ENCODE results near the gene SLC39A13. TPM values are rescaled to one million over a fixed set of nuclear protein-coding genes. Genes with fewer than 3 reads are reported as not detected.
A peak's percentile ranks its signal among the peaks of the same experiment; 100 is the strongest.

Gene SLC39A13
- polyA plus RNA-seq (ENCODE audit: insufficient read length), result 39.5 TPM
- long read RNA-seq, donor 1, partial matches to known transcripts, result 0 of 38 reads
- long read RNA-seq, donor 1, other reads (novel, unspliced or antisense), result 33 of 38 reads
- long read RNA-seq, donor 2, partial matches to known transcripts, result 6 of 23 reads
- long read RNA-seq, donor 2, other reads (novel, unspliced or antisense), result 16 of 23 reads
- long read RNA-seq, donor 3, partial matches to known transcripts, result 0 of 13 reads
- long read RNA-seq, donor 3, other reads (novel, unspliced or antisense), result 11 of 13 reads
- long read RNA-seq, donor 4, partial matches to known transcripts, result 5 of 5 reads
- long read RNA-seq, donor 4, other reads (novel, unspliced or antisense), result 0 of 5 reads
- long read RNA-seq, donor 5, partial matches to known transcripts, result 329 of 361 reads
- long read RNA-seq, donor 5, other reads (novel, unspliced or antisense), result 29 of 361 reads
- long read RNA-seq, donor 6, partial matches to known transcripts, result 37 of 59 reads
- long read RNA-seq, donor 6, other reads (novel, unspliced or antisense), result 22 of 59 reads
- long read RNA-seq, donor 7, partial matches to known transcripts, result 39 of 71 reads
- long read RNA-seq, donor 7, other reads (novel, unspliced or antisense), result 27 of 71 reads
- long read RNA-seq, donor 8, partial matches to known transcripts, result 45 of 78 reads
- long read RNA-seq, donor 8, other reads (novel, unspliced or antisense), result 33 of 78 reads

DNA sequence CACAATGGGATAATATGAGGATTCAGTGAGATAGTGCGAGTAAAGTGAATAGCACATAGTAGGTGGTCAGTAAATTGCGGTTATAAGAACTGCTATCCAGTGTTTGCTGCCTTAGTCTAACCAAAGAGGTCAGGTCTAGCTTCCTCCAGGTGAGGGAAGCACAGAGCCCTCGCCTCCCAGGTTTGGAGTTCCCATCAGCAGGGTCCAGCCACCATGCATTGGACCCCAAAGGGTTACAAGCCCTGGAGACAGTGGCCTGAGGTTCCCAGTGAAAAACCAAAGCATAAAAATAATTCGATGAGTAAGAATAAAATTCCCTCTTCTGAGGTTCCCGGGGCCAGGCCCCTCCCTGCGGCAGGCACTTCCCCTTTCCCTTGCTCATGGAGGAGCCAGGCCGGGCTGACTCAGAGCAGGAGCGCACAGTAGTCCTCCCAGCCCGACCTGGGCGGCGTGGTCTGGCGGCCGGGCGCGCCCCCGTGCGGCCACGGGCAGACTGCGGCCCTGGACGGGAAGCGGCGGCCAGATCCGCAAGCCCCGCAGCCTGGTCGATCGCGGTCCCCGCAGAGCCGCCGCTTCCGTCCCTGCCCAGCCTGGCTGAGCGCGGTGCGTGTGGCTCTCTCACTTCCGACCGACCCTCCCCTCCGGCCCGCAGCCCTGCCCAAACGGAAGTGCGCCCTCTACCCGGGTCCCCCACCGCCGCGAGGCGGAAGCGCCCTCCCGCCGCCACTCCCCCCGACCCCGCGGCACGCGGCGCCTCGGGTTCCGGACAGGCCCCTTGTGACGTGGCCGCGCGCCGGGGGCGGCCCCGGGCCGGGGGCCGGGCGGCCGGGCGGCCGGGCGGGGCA is at the start of gene SLC39A13:
SLC39A13 (plus strand) TSS at position 845 of the 845 bp plus-strand sequence. CDS start 1,505 bp downstream, outside the sequence.
- DNase-seq, result peak; percentile 90

DNA sequence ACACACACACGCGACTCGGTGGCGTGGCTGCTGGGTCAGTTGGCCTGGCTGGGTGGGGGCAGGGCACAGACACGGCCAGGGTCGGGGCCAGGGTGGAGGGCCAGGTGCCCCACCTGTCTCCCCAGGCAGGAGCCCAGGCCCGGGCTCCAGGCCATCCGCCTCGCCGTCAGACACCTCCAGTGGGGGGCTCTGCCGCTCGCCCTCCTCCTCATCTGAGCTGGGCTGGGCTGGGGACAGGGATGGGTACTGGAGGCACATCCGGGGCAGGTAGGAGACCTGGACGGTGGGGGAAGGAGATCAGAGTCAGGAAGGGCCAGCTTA is 49.7 kb upstream of the SLC39A13 start:
- no peak for DNase-seq

DNA sequence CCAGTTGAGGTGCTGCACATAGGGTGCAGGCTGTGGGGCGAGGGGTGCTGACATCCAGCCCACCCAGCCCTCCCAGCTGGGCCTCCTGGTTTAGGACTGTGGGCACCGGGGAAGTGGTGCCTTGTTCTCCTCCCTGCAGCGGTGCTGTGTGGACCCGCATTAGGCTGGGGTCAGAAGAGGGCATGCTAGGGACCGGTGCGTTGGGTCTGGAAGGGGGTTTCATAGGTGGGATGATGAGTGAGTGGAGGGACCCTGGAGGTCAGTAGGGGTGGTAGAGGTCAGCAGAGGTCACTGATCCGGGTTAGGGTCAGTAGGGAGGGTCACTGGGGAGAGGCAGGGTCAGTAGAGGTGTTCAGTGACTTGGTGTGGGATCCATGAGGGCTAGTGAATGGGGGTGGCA is 49.2 kb upstream of the SLC39A13 start:
- DNase-seq, result no peak

DNA sequence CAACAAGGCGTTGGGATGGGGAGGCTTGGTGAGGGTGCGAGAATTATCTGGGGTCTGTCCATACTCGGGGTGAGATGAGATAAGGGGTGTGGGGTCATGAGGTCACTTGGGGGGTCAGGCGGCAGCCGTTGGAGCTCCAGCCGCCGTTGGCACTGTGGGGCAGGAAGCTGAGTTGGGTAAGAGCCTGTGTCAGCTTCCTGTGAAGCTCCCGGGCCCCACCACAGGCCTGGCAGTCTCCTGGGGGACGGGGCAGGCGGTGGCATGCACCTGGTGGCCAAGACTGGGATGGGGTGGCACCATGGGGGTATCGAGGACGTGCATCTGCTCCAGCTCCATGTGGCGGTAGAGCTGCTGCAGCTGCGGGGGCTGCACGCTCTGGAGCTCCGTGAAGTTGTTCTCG is 48.8 kb upstream of the SLC39A13 start:
- no peak for DNase-seq

DNA sequence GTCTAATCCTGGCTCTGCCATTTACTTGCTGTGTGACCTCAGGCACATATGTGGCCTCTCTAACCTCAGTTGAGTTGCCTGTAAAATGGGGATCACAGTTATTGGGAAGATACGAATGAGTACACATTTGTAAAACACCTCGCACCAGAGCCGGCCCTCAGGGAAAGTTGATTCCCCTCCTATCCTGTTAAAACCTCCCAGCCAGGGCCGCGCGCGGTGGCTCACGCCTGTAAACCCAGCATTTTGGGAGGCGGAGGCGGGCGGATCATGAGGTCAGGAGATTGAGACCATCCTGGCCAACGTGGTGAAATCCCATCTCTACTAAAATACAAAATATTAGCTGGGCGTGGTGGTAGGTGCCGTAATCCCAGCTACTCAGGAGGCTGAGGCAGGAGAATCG is 48.0 kb upstream of the SLC39A13 start:
- no peak for DNase-seq

DNA sequence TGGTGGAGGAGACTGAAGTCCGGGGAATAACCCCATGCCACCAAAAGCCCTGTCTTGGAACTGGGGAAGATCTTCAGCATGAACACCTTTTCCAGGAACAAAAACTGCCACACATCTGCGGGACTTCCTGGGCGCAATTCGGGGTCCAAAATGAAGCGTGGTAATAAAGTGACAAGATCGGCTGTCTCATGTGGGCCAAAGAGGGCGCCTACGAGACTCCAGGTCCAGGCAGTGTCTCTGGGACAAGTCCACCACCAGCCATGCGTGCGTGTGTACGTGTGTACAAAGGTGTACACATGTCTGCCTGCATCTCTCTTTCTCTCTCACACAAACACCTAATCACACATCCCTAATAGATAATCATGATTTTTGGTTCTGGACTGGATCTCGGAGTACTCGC is 47.0 kb upstream of the SLC39A13 start:
- DNase-seq, result no peak

DNA sequence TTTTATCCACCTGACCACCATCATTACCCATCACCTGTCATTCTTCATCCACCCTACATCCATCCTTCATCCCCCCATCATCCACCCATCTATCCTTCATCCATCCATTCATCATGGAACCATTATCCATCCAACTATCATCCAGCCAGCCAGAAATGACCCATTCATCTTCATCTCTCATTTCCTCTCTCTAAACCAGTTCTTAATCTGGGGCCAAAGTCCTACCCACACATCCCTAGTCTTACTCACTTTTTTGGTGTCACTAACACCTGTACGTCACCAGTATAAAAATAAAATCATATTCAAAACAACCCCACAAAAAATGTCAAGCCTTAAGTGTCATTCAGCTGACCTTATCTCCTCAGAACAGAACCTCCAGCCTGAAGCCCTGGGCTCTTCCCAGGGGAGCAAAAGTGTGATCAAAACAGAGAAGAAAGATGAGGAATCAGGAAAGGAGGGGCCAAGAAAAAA is 42.3 kb upstream of the SLC39A13 start:
- DNase-seq, result no peak

DNA sequence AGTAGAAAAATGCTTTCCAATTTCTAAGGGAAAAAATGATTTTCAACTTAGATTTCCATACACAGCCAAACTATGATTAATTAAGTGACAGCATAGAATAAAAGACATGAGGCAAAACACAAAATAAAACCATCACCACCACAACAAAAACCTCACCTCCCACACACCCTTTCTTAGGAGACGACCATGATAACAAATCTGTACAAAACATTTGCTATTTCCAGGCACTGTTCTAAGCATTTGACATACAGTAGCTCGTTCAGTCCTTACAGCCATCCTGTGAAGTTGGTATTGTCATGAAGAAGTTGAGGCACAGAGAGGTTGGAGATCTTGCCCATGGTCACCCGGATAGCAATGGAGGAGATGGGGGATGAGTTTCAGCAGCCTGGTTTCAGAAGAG is 38.7 kb upstream of the SLC39A13 start:
- no peak for DNase-seq

DNA sequence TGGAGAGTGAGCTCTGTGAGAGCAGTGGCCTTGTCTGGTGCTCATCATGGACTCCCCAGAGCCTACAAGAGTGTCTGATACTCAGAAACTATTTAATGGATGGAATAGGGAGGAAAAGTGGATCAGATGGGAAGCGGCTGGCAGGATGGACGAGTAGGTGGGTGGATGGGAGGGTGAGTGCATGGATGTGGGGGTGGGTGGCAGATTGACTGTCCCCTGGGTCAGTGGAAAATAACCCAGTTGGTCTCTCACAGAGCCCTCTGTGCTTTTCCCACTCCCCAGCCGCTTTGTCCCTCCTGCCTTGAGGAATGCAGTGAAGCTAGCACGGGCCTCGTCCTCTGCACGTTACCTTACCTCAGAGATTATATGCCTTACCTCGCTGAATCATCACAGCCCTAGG is 36.0 kb upstream of the SLC39A13 start:
- DNase-seq, result no peak

DNA sequence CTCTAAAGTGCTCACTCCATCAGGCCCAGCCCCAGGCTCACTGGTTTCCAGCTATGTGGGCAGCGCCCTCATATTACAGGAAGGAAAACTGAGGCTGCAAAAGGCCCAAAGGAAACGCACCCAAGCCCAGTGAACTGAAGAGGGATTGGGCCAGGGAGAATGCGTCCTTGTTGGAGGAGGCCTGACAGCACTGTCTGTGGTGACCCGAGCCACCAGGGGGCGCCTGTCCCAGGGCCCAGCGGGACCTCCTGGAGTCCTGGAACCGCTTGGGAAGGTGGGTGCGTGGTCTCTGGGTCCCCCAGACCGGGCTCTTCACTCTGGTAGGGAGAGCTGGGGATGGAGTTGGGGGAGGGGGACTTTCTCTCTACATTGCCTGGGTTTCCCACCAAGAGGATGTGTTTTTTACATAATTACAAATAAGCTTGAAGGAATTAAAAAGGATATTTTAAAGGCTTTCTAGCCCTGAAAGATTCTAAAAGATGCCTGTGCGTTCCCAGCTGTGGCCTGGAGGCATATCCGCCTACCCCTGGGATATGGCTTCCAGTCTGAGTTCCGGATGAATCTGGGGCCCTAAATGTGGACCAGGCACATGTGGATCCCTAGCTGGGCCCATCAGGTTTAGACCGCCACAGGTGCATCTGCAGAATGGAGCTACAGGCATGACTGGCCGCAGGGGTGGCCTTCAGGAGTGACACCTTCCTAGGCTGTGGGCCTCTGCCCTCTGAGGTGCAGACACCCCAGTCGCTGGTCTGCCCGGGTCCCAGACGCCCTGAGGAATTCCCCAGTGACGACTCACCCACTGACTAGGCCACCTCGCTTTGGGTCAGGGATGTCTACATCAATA is 34.3 kb upstream of the SLC39A13 start:
- peak; percentile 61 for DNase-seq

DNA sequence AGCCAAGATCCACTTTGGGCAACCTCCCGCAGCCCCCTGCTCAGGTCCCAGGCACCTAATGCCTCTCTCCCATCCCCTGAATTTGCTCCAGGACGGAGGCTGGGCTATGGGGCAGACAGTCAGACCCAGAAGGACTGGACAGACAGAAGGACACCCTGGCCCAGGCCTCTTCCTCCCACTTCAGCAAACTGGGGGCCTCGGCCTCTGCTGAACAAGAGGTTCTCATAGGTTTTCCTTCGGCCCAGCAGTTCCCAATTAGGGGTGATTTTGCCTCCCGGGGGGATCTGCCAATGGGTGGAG is 33.7 kb upstream of the SLC39A13 start:
- no peak for DNase-seq

DNA sequence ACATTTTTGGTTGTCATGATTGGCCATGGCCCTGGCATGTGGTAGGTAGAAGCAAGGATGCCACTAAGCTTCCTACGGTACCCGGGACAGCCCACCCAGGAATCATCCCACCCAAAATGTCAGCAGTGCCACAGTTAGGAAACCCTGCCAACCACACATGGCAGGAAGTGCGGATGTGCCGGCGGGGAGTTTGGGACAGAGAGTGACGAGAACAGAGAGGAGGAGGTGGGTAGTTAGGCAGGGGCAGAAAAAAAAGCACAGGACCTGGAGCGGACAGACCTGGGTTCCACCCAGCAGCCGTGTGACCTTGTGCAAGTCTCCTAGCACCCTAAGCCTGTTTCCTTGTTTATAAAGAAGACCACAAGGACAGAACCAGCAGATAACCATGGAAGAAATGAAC is 33.4 kb upstream of the SLC39A13 start:
- no peak for DNase-seq

DNA sequence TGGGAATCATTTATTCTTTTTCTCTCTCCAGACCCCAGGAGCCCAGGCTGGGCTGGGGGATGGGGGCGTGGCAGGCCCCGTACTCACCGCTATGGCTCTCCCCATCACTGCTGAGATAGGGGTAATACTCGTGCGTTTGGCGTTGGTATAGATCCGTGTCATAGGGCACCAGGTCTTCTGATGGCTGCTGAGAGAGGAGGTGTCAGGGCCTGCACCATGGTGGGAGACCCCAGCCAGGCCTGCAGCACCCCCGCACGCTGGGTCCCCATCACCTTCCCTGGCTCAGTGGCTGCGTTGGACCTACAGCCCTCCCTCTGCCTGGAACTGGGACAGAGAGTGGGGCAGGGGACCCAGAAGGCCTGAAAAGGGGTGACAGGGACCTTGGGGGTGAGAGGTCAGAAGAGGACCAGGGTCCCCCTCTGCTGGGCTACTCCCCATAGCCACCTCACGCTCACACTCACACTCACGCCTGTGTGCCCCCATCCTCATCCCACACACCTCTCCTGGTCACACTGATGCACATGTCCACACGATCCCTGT is 32.8 kb upstream of the SLC39A13 start:
- DNase-seq, result no peak

DNA sequence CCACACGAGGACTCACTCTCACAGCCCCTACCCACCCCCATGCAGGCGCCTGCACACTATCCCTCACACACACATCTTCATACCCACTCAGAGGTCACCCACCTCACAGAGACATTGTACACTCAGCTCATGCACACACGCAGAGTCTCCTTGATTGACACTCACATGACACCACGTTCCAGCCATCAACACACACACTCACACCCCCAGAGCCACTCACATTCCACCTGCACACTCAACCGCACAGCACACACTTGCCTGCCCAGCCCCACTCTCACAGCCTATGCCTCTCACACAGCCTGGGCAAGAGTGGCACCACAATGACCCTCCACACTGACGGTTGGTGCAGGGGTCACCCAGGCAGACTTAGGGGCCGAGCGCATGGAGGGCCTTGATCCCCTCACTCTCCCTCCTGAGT is 32.3 kb upstream of the SLC39A13 start:
- DNase-seq, result no peak

DNA sequence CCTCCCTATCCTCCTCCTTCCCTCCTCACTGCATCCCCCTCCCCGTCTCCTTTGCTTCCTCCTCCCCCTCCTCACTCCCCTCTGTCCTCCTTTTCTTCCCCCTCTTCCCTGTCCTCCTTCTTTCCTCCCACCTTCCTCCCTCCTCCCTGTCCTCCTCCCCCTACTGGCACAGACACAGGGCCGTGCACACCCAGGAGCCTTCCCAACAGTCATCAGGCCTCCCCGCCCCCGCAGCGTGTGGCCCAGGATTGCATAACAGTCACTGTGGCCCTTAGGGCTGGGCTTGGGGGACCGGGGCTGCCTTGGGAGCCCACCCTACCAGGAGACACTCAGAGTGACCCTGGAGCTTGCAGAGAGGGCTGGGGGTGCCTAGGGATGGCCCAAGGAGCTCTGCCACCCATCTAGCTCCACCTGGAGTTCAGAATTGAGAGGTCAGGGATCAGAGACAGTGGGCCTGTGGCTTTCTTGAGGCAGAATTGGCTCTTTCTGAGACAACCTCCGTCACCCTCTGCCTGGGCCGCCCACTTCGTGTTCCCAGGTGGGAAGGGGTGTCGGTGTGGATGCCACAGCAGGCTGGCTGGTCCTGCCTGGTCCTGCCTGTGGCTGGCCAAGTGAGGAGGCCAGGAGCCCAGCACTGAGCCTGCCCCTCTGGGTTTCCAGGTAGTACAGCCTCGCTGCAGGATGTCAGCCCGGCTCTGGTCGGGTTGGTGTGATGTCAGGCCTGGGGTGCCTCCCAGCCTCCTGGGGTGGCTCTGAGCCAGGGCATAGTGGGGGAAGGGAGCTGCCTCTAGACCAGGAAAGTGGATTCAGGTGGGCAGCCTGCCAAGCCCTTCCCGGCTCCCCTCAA is 31.6 kb upstream of the SLC39A13 start:
- DNase-seq, result no peak

DNA sequence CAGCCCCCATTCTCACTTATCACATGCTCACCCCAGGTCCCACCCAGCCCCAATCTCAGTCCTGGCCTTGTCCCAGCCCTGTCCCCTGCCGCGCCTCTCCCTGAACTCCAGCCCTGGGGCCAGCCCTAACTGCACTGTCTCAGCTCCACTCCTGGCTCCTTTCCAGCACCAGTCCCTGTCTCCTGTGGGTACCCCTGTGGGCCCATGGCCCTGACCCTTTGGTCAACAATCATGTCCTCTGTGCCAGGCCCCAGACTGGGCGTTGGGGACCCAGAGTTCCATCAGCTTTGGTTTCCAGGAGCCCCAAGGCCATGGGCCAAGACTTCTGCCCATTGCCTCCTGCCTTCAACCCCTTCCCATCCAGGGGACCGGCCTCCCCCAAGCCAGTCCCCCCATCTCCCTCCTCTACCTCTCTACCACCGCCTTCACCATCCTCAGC is 30.8 kb upstream of the SLC39A13 start:
- DNase-seq, result no peak

DNA sequence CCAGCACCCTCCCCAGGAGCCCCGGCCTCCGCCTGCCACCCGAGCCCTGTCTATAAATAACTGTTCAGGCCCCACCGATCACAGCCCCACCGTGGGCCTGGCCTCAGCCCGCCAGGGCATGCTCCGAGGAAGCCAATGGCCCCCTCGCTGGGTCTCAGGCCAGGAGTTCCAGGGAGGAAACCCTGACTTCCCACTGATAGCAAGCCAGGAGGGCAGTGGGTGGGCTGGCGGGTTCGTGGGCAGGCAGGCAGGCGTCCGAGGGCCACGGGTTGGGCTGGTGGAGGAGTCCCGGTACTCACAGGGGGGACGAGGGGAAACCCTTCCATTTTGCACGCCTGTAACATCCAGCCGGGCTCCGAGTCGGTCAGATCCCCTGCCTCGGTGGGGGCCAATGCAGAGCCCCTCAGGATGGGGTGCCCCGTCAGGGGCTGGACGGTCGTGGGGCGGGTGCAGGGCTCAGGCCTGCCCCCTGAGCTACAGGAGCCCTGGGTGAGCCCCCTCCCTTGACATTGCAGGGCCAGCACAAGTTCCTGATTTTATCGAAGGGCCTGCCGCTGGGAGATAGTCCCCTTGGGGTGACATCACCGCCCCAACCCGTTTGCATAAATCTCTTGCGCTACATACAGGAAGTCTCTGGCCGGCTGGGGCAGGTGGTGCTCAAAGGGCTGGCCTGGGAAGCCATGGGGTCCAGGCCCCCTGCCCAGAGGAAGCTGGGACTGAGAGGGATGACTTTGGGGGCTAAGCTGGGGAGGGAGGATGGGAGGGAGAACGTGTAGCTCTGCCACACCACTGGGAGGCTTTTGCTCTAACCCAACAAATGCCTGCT is 30.2 kb upstream of the SLC39A13 start, which contains the start of gene SPI1:
SPI1 (minus strand) TSS at position 538 of the 826 bp plus-strand sequence; CDS start at position 344, 194 bp downstream.
- no peak for DNase-seq

DNA sequence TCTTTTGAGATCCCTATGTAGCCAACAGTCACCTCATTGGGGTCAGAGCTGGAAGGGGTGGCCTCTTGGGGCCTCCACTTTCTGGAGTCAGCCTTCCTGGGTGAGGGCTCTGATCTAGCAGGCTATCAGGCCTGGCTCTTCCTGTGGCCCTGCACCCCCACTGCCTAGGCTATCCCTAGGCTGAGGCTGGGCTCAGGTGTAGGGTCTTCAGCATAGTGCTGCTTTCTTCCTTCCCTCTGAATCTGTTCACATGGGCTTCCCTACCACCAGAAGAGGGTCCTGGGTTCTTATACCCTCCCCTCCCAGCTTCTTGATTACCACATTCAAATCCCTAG is 29.6 kb upstream of the SLC39A13 start:
- no peak for DNase-seq

DNA sequence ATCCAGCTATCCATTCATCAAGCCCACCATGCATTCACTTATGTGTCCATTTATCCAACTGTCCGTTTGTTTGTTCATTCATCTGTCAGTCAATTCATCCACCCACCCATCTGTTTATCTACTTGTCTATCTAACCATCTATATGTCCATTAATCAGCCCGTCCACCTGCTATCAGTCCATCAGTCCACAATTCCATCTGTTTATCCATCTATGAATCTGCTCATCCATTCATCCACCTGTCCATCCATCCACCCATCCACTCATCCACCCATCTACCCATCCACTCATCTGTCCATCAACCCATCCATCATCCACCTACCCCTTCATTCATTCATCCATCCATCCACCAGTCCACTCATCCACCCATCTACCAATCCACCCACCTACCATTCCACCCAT is 29.1 kb upstream of the SLC39A13 start:
- DNase-seq, result no peak

DNA sequence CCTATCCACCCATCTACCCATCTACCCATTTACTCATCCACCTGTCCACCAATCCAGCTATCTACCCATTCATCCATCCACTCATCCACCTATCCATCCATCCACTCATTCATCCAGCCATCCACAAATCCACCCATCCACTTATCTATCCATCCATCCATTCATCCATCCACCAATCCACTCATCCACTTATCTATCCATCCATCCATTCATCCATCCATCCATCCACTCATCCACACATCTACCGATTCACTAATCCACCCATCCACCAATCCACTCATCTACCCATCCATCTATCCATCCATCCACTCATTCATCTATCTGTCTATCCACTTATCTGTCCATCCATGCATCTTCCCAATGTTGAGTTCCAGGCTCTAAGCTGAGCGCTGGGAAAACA is 28.3 kb upstream of the SLC39A13 start:
- no peak for DNase-seq

All from left kidney (tissue), 8 donors.